ENCODE data around the gene LY9. TPM values are rescaled to one million over a fixed set of nuclear protein-coding genes. Genes with fewer than 3 reads are reported as not detected.
A peak's percentile ranks its signal among the peaks of the same experiment; 100 is the strongest.

The LY9 gene
- total RNA-seq, 1 experiment from 2014 or later = not detected

GRCh38 chr1:160813215-160813614 is 17.2 kb downstream of the LY9 start:
- no peaks in the 10 kb centered on the region; the same call in 1 of the 2 replicates for H3K27me3 Mint-ChIP-seq (ENCODE audit: low read depth)
- Histone ChIP-seq H4K5ac (ENCODE audit: insufficient read length, low read depth, low read length) (no peak overlapping the region), H3K18ac (ENCODE audit: insufficient read length, low read depth, low read length) (no peak overlapping the region), H2BK12ac (ENCODE audit: insufficient read length, low read depth, low read length) (no peak overlapping the region), H2BK5ac (ENCODE audit: insufficient read length, low read length) (no peak overlapping the region), H4K8ac (replicated peaks; ENCODE audit: insufficient read length, low read depth, low read length) (no peak overlapping the region), H3K4me2 (ENCODE audit: insufficient read depth, insufficient read length, low read length) (no peak overlapping the region), H3K27ac (ENCODE audit: insufficient read length, low read depth, low read length) (no peak overlapping the region), H2BK20ac (ENCODE audit: low read depth, low read length, poor library complexity, severe bottlenecking) (no peak overlapping the region), H3K9me3 (ENCODE audit: control insufficient read depth, low read depth, low read length) (no peaks in the 10 kb centered on the region), H4K20me1 (ENCODE audit: control insufficient read depth, insufficient read depth, insufficient read length) (no peaks in the 10 kb centered on the region), H2AFZ (ENCODE audit: low read length) (no peak overlapping the region), H3K14ac (ENCODE audit: insufficient read depth, low read length) (no peak overlapping the region), H3K23ac (ENCODE audit: insufficient read length, low read depth, low read length) (no peak overlapping the region), H3K27me3 (ENCODE audit: insufficient read depth, low read length) (no peaks in the 10 kb centered on the region), H3K79me1 (ENCODE audit: insufficient read depth, low read depth, low read length, poor library complexity, severe bottlenecking) (no peaks in the 10 kb centered on the region), H3K79me2 (ENCODE audit: insufficient read depth, low read length) (no peaks in the 10 kb centered on the region), H2BK120ac (ENCODE audit: low read depth, low read length, poor library complexity, severe bottlenecking) (no peak overlapping the region), H3K9ac (ENCODE audit: extremely low read depth, insufficient read length, low read length) (no peak overlapping the region), H2AK5ac (ENCODE audit: insufficient read length, low read length) (no peak overlapping the region), H3K4ac (ENCODE audit: low read depth, low read length) (no peak overlapping the region), H3K56ac (ENCODE audit: insufficient read length, low read depth, low read length) (no peak overlapping the region), H3K23me2 (ENCODE audit: insufficient read length, low read depth, low read length, poor library complexity, severe bottlenecking) (no peaks in the 10 kb centered on the region), H4K91ac (ENCODE audit: insufficient read length, low read depth, low read length) (no peak overlapping the region), H3K4me1 (ENCODE audit: insufficient read depth, low read length) (no peaks in the 10 kb centered on the region), H2BK15ac (ENCODE audit: low read depth, low read length) (no peak overlapping the region), H3T11ph (ENCODE audit: low read length) (no peak overlapping the region)
- no peak overlapping the region for H3K4me3 Mint-ChIP-seq
- DNase-seq = no peak
- H3K4me1 Mint-ChIP-seq = peaks cover 23 to 28% of the 10 kb centered on the region in 2 experiments
- no peaks in the 10 kb centered on the region for H3K36me3 Mint-ChIP-seq (ENCODE audit: insufficient read depth in 1 of 3, low read depth in 3 of 3)
- no peak for TF ChIP-seq CTCF (conservative IDR thresholded peaks at IDR 0.05)
- no CpG with 5 or more reads among the region's 7 CpGs for WGBS (ENCODE audit: extremely low coverage, insufficient read length, low lambda C conversion rate)
- H3K9me3 Mint-ChIP-seq = no peaks in the 10 kb centered on the region
- H3K27ac Mint-ChIP-seq = peak overlapping the region in 1 of 3 experiments; percentile 86; a peak in 1 of 7 replicates
